CD14-positive monocyte (primary cell): ENCODE results near the gene DYNC2H1. TPM values are rescaled to one million over a fixed set of nuclear protein-coding genes. Genes with fewer than 3 reads are reported as not detected.

Experiments used
- DNase-seq, 3 donors: peaks; one replicate each; pipeline ENCODE4 v3.0.0-alpha.2; 2011 to 2022
- H2AFZ ChIP-seq: 2 replicates; pipeline ENCODE4 v1.6.0; 2012; ENCODE audit warnings: mild to moderate bottlenecking, low read depth, low read length, inconsistent platforms; ENCODE audit not compliant: insufficient read depth, poor library complexity, severe bottlenecking
- H3K27ac ChIP-seq, 2 donors: 1 replicate in 1 of 2; 2 replicates in 1 of 2; pipeline ENCODE4 v1.5.1; 2012 to 2013; ENCODE audit warnings: low read length in 2 of 2, control low read depth in 1 of 2, inconsistent platforms in 1 of 2, low read depth in 1 of 2, mild to moderate bottlenecking in 1 of 2
- H3K27me3 ChIP-seq, 2 donors: one replicate each; pipeline versions ENCODE4 v1.6.0 to v1.6.1; 2011 to 2013; ENCODE audit warnings: low read length in 2 of 2; ENCODE audit not compliant: control insufficient read depth in 2 of 2, insufficient read depth in 2 of 2
- H3K36me3 ChIP-seq, 2 donors: replicated peaks in 1 of 2; 1 replicate in 1 of 2; 2 replicates in 1 of 2; pipeline versions ENCODE4 v1.5.1 to v1.6.1; 2012 to 2013; ENCODE audit warnings: low read length in 2 of 2, control low read depth in 1 of 2, inconsistent platforms in 1 of 2, mild to moderate bottlenecking in 1 of 2; ENCODE audit not compliant: insufficient read depth in 2 of 2, control insufficient read depth in 1 of 2
- H3K4me1 ChIP-seq, 2 donors: 1 replicate in 1 of 2; 2 replicates in 1 of 2; pipeline versions ENCODE4 v1.5.1 to v1.6.1; 2012 to 2013; ENCODE audit warnings: low read length in 2 of 2, control low read depth in 1 of 2, inconsistent platforms in 1 of 2, mild to moderate bottlenecking in 1 of 2, moderate library complexity in 1 of 2; ENCODE audit not compliant: insufficient read depth in 2 of 2, control insufficient read depth in 1 of 2
- H3K4me2 ChIP-seq: replicated peaks from 2 replicates; pipeline ENCODE3; 2012; ENCODE audit warnings: low read length, moderate library complexity, mild to moderate bottlenecking; ENCODE audit not compliant: poor library complexity, severe bottlenecking; ENCODE audit errors: extremely low read depth
- H3K4me3 ChIP-seq, 3 experiments: fragments of 200-600 bp in 1 of 3; sonication (generic) in 1 of 3; replicated peaks in 1 of 3; 1 replicate in 2 of 3; 2 replicates in 1 of 3; pipeline ENCODE4 v1.5.1; 2011 to 2013; ENCODE audit warnings: low read length in 3 of 3, mild to moderate bottlenecking in 3 of 3, control low read depth in 2 of 3, low read depth in 2 of 3, inconsistent platforms in 1 of 3, moderate library complexity in 1 of 3
- H3K79me2 ChIP-seq: 2 replicates; pipeline ENCODE4 v1.6.0; 2012; ENCODE audit warnings: mild to moderate bottlenecking, control low read depth, inconsistent platforms, low read length, moderate library complexity; ENCODE audit not compliant: insufficient read depth
- H3K9ac ChIP-seq: 2 replicates; pipeline ENCODE4 v1.6.0; 2017; ENCODE audit warnings: low read length, mild to moderate bottlenecking; ENCODE audit not compliant: insufficient read depth, poor library complexity, severe bottlenecking
- H3K9me3 ChIP-seq, 2 donors: replicated peaks in 1 of 2; 1 replicate in 1 of 2; 2 replicates in 1 of 2; pipeline versions ENCODE4 v1.5.1 to v1.6.1; 2012 to 2013; ENCODE audit warnings: low read length in 2 of 2, control low read depth in 1 of 2; ENCODE audit not compliant: control insufficient read depth in 1 of 2, insufficient read depth in 1 of 2
- H4K20me1 ChIP-seq: 2 replicates; pipeline ENCODE4 v1.6.0; 2012; ENCODE audit warnings: mild to moderate bottlenecking, low read length, control low read depth, moderate library complexity; ENCODE audit not compliant: insufficient read depth
- H3K27ac Mint-ChIP-seq, 7 donors: one replicate each; pipeline ENCODE4 v1.8.0; 2020; ENCODE audit warnings: mild to moderate bottlenecking in 7 of 7, mixed read lengths in 7 of 7, moderate library complexity in 6 of 7, inconsistent platforms in 2 of 7
- H3K27me3 Mint-ChIP-seq, 3 donors: one replicate each; pipeline ENCODE4 v1.8.0; 2021 to 2022; ENCODE audit warnings: low read depth in 3 of 3, mild to moderate bottlenecking in 3 of 3, mixed read lengths in 3 of 3, moderate library complexity in 3 of 3, inconsistent platforms in 1 of 3
- H3K36me3 Mint-ChIP-seq, 2 donors: one replicate each; pipeline ENCODE4 v1.8.0; 2020; ENCODE audit warnings: mixed read lengths in 2 of 2, inconsistent platforms in 1 of 2, mild to moderate bottlenecking in 1 of 2
- H3K4me1 Mint-ChIP-seq: one replicate; pipeline ENCODE4 v1.8.0; 2020; ENCODE audit warnings: mild to moderate bottlenecking, mixed read lengths
- H3K4me3 Mint-ChIP-seq, 2 donors: one replicate each; pipeline ENCODE4 v1.8.0; 2020; ENCODE audit warnings: mild to moderate bottlenecking in 2 of 2, mixed read lengths in 2 of 2, moderate library complexity in 1 of 2
- H3K9me3 Mint-ChIP-seq, 7 donors: one replicate each; pipeline ENCODE4 v1.8.0; 2020 to 2022; ENCODE audit warnings: mixed read lengths in 7 of 7, mild to moderate bottlenecking in 6 of 7, moderate library complexity in 6 of 7, inconsistent platforms in 2 of 7
- CTCF ChIP-seq: fragments of 200-600 bp; IDR thresholded peaks from one replicate; pipeline ENCODE4 v1.8.0; 2022; ENCODE audit warnings: antibody characterized with exemption, mild to moderate bottlenecking
- WGBS: methylation state at CpG from one replicate; pipeline ENCODE4 v1.1.5; 2013; ENCODE audit warnings: missing lambda C conversion rate; ENCODE audit not compliant: insufficient coverage; 5-methylcytosine and 5-hydroxymethylcytosine counted together
- intact Hi-C, 2 donors: fragments of 100-400 bp; cut with micrococcal nuclease; formaldehyde crosslinking; loops; one replicate each; pipeline versions ENCODE4 v1.15.0 to v1.15.1; 2023
- polyA plus RNA-seq, 3 donors: library from polyadenylated mRNA; depleted of rRNA in 1 of 3; unstranded in 2 of 3; stranded (reverse) in 1 of 3; fragments of 300-500 nt in 2 of 3; fragments of >200 nt in 1 of 3; fragmentation: Illumina TruSeq in 2 of 3; gene quantifications; 1 replicate in 2 of 3; 2 replicates in 1 of 3; pipeline ENCODE4 v1.2.3, GENCODE V29; 2012 to 2021

Gene DYNC2H1
- polyA plus RNA-seq, 3 donors: 0.10 to 1.5 (median 0.36) TPM

GRCh38 chr11:103220133-103220532 is 110.9 kb downstream of the DYNC2H1 start:
- no peaks in the 10 kb centered on the region for H3K27me3 ChIP-seq
- no peak for DNase-seq
- intact Hi-C loops: no loop called here
- H3K9me3 Mint-ChIP-seq: peaks cover 0 to 3% (median 0%) of the 10 kb centered on the region in 7 donors
- no peaks in the 10 kb centered on the region for H3K79me2 ChIP-seq
- H3K36me3 Mint-ChIP-seq: no peaks in the 10 kb centered on the region
- no peaks in the 10 kb centered on the region for H3K27me3 Mint-ChIP-seq
- no CpG with 5 or more reads among the region's 1 CpG for WGBS
- no peaks in the 10 kb centered on the region for H3K36me3 ChIP-seq
- H3K9me3 ChIP-seq: no peaks in the 10 kb centered on the region
- H3K4me3 ChIP-seq: no peak overlapping the region
- H4K20me1 ChIP-seq: no peaks in the 10 kb centered on the region
- no peaks in the 10 kb centered on the region for H3K4me1 ChIP-seq
- H3K4me3 Mint-ChIP-seq: no peak overlapping the region
- TF ChIP-seq CTCF: no peak
- no peak overlapping the region for H2AFZ ChIP-seq
- no peaks in the 10 kb centered on the region for H3K4me1 Mint-ChIP-seq
- no peak overlapping the region for H3K27ac ChIP-seq
- no peak overlapping the region for H3K9ac ChIP-seq
- no peak overlapping the region for H3K27ac Mint-ChIP-seq
- no peak overlapping the region for H3K4me2 ChIP-seq

GRCh38 chr11:103222806-103223205 is 113.6 kb downstream of the DYNC2H1 start:
- Histone ChIP-seq H3K9ac (no peak overlapping the region), H4K20me1 (no peaks in the 10 kb centered on the region), H3K4me3 (no peak overlapping the region), H3K27ac (no peak overlapping the region), H2AFZ (no peak overlapping the region), H3K4me2 (no peak overlapping the region), H3K27me3 (no peaks in the 10 kb centered on the region), H3K79me2 (no peaks in the 10 kb centered on the region), H3K4me1 (no peaks in the 10 kb centered on the region), H3K36me3 (no peaks in the 10 kb centered on the region), H3K9me3 (no peaks in the 10 kb centered on the region)
- H3K36me3 Mint-ChIP-seq: no peaks in the 10 kb centered on the region
- DNase-seq: no peak
- no peak for TF ChIP-seq CTCF
- H3K27me3 Mint-ChIP-seq: no peaks in the 10 kb centered on the region
- H3K4me3 Mint-ChIP-seq: no peak overlapping the region
- H3K27ac Mint-ChIP-seq: no peak overlapping the region
- WGBS: 83% methylated on average over 1 of the region's 3 CpGs
- peaks cover 0 to 6% (median 2%) of the 10 kb centered on the region in 7 donors for H3K9me3 Mint-ChIP-seq
- no peaks in the 10 kb centered on the region for H3K4me1 Mint-ChIP-seq
- intact Hi-C loops: no loop called here
